Right renal cortex interstitium (tissue), 3 donors: ENCODE results near the gene MATK. TPM values are rescaled to one million over a fixed set of nuclear protein-coding genes. Genes with fewer than 3 reads are reported as not detected.

Experiments used
- DNase-seq, 3 donors: peaks; one replicate each; pipeline ENCODE4 v3.0.0-alpha.2; 2013; ENCODE audit warnings: low read depth in 3 of 3, low spot score in 2 of 3
- polyA plus RNA-seq, 3 donors: library from polyadenylated mRNA; unstranded; fragments of 120-200 nt; gene quantifications; one replicate each; pipeline ENCODE4 v1.2.1, GENCODE V29; 2013; ENCODE audit not compliant: insufficient read length in 3 of 3

The MATK gene
- polyA plus RNA-seq, 3 donors, result 0.93 to 1.4 (median 1.0) TPM

DNA sequence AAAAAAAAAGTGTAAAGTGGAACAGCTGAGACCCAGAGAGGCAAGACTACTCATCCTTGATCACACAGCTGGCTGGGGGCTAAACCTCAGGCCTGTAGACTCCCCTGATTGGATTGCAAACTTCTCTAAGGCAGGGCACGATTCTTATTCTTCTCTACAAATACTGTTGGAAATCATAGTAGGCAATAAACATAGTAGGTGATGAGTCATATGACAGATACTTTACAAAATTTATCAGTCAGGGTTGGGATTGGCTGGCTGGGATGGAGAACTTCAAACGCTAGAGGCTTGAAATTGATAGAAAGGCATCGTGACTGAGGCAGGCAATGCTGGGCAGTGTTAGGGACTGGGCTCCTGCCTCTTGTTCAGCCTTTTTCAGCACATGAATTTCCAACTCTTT, 5.9 kb upstream of the MATK start:
- no peak for DNase-seq

- DNase-seq, result no peak
These were observed 4.8 kb upstream of the MATK start for GRCh38 chr19:3790941-3791340.

- no peak for DNase-seq
These were observed 4.1 kb upstream of the MATK start for GRCh38 chr19:3790209-3790734.

DNA sequence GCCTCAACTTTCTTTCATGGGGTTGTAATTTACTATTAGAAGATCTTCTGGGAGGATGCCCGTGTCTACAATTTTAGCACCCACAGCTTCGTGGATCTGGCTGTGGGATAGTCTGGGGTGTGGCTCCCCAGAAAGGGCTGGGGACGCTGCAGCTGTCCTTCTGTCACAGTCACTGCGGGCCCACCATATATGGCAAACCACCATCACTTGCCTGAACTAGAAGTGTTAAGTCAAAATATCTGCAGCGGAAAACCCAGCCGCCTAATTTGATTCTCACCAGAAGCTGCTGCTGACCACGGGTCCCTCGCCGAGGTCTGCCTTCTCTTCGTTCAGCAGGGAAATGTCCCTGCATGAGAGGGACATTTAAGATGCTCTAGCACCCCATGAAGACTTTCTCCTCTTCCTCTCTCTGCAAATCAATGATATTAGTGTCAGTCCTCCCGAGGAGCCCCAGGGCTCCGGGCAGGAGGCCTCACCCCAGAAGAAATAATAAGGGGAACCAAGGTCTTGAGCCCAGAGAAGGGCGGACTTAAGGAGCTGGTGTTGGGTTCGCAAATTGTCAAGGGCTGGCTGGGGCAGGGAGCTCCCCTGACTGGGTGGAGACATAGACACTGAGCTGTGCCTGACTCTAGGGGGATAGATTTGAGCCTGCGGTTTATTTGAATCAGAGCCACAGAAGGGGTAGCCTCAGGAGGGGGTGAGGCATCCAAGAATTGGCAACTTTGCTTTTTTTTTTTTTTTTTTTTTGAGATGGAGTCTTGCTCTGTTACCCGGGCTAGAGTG, 3.0 kb upstream of the MATK start:
- DNase-seq, result no peak

DNA sequence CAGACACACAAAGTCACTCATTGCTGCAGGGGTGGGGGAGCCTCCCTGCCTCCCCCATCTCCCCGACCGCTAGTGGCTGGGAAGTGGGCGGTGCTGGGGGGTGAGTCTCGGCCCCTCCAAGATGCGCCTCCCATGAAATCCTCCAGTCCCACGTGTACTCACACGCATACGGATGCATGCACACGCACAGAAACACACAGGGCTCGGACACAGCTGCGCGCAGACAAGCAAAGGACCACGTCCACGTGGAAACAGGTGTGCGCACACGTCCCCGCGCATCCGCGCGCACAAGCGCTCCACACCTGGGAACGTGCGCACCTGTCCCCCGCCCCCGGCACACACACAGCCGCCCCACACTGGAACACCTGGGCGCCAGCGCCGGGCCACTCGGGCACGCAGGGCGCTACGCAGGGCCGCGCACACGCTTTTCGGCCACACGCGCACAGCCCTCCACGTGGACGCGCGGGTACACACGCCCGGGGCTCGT, 687 bp downstream of the MATK start:
- DNase-seq, result no peak

DNA sequence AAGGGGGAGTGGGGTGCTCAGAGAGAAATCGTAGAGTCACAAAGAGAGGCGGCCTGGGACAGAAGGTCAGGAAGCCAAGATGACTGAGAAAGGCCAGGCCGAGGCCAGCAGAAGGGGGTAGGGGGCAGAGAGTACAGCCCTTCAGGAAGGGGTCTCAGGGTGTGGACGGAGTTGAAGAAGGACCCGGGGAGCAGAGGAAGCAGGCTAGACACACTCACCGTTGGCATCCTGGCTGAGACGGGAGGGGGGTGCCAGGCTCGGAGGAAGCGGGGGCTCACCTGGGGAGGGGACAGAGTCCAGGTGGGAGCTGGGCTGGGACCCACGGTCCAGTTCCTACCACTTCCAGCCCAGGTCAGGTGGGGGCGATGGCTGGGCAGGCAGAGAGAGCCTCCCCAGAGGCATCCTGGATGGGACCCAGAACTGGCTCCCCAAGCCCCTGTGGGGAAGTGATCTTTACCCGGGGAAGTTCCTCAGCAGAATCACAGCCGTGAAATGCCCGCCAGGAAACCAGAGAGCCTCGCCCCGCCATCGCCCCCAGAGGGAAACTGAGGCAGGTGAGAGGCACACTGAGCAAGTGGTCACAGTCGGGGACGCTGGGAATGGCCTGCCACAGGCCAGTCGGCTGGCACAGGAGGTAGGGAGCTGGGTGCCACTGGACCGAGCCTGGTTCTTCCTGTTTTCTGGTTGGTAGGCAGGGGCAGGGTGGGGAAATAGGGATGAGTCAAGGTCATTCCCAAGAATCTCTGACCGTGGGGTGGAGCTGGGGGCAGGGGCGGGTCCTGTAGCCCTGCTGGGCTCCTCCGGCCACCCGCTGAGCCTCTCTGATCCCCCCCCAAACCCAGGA, 1.4 kb downstream of the MATK start:
- no peak for DNase-seq

GRCh38 chr19:3783660-3784584, 2.3 kb downstream of the MATK start:
- no peak for DNase-seq

- DNase-seq, result no peak
These were observed 3.3 kb downstream of the MATK start for GRCh38 chr19:3782903-3783302.

DNA sequence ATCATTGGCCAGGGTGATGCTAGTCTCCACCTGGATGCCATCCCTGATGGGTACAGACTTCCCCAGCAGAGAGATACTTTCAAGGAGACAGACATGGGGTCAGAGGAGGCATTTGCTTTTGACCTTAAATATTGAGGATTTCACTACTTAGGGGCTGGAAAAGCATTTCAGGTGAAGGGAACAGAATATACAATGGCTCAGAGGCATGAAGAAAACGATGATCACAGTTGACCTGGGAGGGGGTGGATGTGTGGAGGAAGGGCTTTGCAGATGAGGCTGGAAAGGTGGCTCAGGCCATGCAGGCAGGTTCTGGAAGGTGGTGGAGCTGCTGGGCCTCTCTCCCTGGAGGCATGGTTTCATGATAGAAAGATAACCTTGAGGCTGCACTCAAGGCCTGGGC, 3.9 kb downstream of the MATK start:
- no peak for DNase-seq

GRCh38 chr19:3781603-3782002, 4.6 kb downstream of the MATK start:
- DNase-seq, result no peak

DNA sequence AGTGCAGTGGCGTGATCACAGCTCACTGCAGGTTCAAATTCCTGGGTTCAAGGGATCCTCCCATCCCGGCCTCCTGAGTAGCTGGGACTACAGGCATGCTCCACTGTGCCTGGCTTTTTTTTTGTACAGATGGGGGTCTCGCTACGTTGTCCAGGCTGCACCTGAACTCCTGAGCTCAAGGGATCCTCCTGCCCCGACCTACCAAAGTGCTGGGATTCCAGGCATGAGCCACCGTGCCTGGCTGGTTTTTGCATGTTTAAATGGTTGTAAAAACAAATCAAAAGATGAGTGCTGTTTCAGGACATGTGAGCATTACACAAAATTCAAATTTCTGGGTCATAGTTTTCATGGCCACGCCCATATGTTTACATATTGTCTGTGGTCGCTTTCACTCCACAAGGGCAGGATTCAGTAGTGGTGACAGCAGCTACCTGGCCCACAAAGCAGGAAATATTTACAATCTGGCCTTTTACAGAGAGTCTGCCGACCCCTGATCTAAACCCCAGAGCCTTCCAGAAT, 5.3 kb downstream of the MATK start:
- no peak for DNase-seq

DNA sequence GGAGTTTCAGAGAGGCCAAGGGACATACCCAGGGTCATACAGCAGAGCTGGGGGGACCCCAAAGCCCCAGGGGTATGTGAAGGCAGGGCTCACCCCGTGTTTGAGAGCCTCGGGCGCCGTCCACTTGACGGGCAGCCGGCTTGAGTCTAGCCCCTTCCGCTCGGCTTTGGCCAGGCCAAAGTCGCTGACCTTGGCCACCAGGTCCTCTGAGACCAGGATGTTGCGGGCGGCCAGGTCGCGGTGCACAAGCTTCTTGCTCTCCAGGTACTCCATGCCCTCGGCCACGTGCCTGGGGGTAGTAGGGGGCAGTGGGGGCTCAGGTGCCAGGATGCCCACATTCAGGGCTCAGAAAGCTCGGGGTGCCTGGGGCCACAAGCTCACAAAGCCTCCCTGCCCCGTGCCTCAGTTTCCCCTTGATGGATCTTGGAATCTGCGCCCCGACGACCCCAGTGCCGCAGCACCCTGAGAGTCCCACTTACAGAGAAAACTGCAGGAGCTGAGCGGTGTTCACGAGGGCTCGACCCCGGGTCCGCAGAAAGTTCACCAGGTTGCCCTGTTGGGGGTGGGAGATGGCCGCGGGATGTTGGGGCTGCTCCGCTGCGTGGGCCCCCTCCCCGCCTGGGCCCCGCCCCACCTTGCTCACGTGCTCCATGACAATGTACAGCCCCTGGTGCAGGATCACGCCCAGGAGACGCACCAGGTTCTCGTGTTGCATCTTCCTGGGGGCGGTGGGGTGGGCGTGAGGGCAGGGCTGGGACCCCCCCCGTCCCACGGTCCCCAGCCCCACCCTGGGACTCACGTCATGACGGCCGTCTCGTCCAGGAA, 7.1 kb downstream of the MATK start:
- no peak for DNase-seq

DNA sequence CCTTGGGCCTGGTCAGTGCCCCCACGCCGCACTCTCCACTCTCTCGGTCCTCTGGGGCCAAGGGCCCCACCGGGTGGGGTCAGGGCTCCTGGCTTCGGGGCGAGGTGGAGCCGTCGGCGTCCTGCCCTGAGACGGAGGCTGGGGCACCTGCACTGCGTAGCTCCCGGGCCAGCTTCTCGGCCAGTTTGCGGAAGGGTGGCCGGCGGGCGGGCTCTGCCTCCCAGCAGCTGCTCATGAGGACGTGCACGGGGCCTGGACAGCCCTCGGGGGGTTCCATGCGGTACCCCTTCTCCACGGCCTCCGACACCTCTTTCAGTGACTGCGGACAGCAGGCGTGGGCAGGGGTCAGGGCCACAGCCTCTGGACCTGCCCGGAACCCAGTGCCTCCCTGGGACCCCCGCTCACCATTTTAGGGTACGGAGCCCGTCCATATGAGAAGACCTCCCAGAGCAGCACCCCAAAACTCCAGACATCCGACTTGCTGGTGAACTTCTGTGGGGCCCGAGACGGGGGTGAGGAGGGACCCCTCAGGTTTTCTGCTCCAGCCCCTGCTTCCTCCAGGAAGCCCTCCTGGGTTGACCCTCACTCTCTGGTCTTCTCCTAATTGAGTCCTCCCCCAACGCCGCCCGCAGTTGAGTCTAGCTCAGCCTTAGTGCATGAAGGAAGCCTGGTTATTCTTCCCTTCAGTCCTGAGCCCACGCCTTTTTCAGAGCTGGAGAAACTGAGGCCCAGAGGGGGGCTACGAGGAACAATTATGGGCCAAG, 7.9 kb downstream of the MATK start:
- no peak for DNase-seq

DNA sequence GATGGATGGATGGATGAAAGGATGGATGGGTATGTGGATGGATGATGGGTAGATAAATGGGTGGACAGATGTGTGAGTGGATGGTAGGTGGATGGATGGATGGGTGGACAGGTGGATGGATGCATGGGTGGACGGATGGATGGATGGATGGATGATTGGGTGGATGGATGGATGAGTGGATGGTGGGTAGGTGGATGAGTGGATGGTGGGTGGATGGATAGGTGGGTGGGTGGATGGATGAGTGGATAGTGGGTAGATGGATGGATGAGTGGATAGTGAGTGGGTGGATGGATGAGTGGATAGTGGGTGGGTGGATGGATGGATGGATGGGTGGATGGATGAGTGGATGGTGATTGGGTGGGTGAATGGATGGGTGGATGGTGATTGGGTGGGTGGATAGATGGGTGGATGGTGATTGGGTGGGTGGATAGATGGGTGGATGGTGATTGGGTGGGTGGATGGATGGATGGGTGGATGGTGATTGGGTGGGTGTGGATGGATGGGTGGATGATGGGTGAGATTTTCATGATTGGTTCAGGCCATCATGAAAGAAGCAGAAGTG, 9.6 kb downstream of the MATK start:
- no peak for DNase-seq

GRCh38 chr19:3775831-3776230, 10.3 kb downstream of the MATK start:
- DNase-seq, result no peak

GRCh38 chr19:3775374-3775711, 10.8 kb downstream of the MATK start:
- DNase-seq, result no peak

- DNase-seq, result no peak
These were observed 11.4 kb downstream of the MATK start for GRCh38 chr19:3774621-3775373.
